Coronary artery (tissue), 2 donors: ENCODE results near the gene TUBB6.
A peak's percentile ranks its signal among the peaks of the same experiment; 100 is the strongest.

ENCODE experiments used
- DNase-seq: peaks from one replicate; pipeline ENCODE4 v3.0.0-alpha.2; 2017; ENCODE audit warnings: low spot score
- H3K27ac ChIP-seq, 2 donors: fragments of 200-600 bp; sonication (generic); one replicate each; pipeline ENCODE4 v1.5.1; 2016 to 2019
- H3K4me3 ChIP-seq: fragments of 200-600 bp; sonication (generic); 2 replicates; pipeline ENCODE4 v1.5.1; 2016; ENCODE audit warnings: mild to moderate bottlenecking, moderate library complexity
- TF ChIP-seq, protein P1 (sequence below): fragments of 200-600 bp; sonication (generic); IDR thresholded peaks from one replicate; pipeline ENCODE4 v1.5.1; 2019; ENCODE audit warnings: antibody characterized with exemption

The TUBB6 gene

DNA sequence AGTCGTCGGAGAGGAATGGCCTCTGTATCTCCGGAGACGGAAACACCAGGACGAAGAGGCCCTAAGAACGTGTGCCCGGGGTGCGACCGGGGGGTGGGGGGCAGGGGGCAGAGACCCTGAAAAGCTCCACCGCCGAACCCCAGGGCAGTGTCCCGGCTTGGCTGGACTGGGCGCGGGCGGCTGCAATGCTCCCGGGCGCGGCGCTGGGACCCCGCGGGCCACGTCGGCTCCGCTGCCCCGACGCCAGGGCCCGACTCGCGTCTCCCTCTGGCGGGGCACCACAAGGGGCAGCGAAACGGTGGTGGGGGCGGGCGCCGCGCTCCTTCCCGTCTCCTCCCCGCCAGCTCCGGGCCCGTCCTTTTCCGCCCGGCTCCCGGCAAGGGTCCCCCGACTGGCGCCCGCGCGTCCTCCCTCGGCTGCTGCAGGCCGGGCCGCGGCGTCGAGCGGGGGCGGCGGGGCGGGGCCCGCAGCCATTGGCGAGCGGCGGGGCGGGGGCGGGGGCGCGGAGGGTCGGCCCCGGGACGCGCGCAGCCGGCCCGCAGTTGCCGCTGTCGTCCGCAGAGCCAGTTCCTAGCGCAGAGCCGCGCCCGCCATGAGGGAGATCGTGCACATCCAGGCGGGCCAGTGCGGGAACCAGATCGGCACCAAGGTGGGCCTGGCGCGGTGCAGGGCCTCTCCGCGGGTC lies at the start of gene TUBB6:
Gene TUBB6 (plus strand): TSS at position 541 of the 685 bp plus-strand sequence. CDS start 52 bp downstream, at position 593.
- TF ChIP-seq, protein P1, sequence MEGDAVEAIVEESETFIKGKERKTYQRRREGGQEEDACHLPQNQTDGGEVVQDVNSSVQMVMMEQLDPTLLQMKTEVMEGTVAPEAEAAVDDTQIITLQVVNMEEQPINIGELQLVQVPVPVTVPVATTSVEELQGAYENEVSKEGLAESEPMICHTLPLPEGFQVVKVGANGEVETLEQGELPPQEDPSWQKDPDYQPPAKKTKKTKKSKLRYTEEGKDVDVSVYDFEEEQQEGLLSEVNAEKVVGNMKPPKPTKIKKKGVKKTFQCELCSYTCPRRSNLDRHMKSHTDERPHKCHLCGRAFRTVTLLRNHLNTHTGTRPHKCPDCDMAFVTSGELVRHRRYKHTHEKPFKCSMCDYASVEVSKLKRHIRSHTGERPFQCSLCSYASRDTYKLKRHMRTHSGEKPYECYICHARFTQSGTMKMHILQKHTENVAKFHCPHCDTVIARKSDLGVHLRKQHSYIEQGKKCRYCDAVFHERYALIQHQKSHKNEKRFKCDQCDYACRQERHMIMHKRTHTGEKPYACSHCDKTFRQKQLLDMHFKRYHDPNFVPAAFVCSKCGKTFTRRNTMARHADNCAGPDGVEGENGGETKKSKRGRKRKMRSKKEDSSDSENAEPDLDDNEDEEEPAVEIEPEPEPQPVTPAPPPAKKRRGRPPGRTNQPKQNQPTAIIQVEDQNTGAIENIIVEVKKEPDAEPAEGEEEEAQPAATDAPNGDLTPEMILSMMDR: no peak
- peak within 1 kb of the TSS; percentile 95 for H3K4me3 ChIP-seq
- peak; percentile 89 for DNase-seq
- H3K27ac ChIP-seq: peak within 1 kb of the TSS; percentile 99

DNA sequence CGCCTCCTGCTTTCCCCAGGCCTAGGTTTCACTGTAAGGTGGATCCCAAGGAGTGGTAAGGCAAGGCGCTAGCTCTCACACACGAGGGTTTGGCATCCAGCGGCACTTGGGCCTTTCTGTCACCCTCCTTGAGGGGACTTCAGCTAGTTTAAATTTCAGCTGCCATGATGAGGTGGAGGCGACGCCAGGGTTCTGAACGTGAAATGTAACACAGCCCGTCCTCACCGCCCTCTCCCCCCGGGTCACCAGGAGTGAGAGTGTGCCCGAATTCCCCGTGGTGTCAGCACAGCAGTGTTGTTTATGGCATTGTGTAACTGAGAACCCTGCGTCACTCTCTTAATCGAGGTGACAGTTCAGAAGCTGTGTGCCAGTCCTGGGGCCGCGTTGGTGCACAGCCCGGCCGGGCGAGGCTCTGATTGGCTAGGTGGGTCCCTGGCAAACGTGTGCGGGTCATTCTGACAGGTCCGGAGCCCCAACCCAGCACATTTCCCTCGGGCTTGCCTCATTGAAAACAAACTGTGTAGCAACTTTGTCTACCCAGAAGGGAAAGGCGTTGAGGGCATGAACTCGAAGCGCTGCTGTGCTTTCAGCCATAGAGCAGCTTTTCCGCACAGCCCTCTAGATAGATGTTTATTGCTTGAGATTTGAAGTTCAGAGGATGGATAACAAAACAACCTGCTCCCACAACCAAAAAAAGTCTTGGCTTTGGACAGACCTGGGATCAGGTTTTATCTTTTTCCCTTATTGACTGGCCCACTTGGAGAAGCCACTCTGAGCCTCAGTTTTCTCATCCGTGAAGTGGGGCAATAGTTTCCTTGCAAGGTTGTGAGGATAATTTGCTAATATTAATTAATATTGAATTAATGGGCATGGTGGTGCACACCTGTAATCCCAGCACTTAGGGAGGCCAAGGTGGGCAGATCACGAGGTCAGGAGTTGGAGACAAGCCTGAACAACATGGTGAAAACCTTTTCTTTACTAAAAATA lies 49.0 kb upstream of the TUBB6 start:
- H3K4me3 ChIP-seq: no peak overlapping the region
- no peak for DNase-seq
- no peak overlapping the region for H3K27ac ChIP-seq
- TF ChIP-seq, protein P1: no peak

DNA sequence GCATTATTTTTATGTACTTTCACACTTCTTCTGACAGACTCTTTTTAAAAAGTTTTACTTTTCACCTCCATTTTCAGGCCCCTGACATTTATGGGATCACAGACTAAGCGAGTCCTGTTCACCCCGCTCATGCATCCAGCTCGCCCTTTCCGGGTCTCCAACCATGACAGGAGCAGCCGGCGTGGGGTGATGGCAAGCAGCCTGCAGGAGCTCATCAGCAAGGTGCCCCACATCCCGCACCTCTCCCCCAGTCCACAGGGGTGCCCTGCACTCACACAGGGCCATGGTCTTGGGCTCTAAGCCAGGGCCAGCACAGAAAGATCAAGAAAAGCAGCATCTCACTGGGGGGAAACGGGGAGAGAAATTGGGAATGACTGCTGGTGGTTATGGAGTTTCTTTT lies 45.3 kb upstream of the TUBB6 start:
- TF ChIP-seq, protein P1: no peak
- DNase-seq: no peak

DNA sequence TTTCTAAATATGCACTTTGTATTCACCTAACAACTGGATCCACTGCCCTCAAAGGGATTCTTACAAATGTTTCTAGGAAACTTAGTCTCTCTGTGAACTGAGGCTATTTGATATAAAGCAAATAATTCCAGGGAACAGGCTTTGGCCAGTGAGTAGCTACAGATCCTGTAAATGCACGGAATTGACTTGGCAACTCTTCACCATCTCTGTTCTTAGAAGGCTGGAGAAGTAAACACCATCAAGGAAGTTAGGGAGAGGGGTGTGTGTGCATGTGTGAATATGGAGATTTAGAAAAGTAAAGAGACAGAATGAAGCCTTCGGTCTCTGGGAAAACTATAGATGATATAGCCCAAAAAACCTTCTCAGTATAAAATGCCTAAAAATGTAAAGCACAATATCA lies 43.2 kb upstream of the TUBB6 start:
- TF ChIP-seq, protein P1: no peak
- DNase-seq: no peak
- Histone ChIP-seq H3K4me3 (no peak overlapping the region), H3K27ac (no peak overlapping the region)

More for the DNA sequence above, 45.3 kb upstream of the TUBB6 start:
- H3K4me3 ChIP-seq: no peak overlapping the region
- H3K27ac ChIP-seq: no peak overlapping the region

DNA sequence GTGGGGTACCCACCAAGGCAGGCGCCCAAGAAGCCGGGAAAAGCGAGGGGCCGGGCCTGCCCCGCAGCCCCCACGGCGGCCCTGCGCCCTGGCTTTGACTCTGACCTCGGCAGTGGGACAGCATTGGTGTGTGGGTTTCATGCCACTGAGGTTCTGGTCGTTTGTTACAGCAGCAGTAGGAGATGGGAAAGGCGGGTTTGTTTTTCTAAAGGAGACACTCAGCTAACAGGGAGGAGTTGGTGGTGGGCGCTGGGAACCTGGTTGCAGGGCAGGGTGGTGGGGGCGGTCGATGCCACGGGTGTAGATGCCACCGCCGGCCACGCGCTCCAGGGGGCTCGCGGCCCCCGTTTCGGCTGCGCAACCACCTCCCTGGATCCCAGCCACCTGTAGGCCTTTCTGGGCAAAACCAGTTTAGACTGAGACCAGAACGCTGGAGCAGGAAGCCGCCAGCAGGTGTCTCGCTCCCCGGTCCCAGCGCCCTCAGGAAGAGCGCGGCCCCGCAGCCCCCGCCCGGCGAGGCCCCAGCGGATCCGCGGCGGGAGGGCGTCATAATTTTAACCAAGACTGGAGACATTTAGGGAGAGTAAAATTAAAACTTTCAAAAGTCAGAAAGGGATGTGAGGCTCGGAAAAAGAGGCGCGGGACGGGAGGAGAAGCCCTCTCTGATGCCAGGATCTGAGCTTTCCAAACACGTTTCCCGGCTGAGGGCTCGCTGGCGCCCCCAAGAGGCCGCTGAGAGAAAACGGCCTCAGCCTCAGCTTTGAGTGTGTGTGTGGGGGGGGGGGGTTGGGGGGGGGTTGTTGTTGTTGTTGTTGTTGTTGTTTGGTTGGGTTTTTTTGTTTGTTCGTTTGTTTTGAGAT lies 36.4 kb upstream of the TUBB6 start:
- TF ChIP-seq, protein P1: peak; percentile 64
- DNase-seq: peak; percentile 83
- peak overlapping the region; percentile 65 to 68 for H3K27ac ChIP-seq
- peak overlapping the region; percentile 66 for H3K4me3 ChIP-seq

DNA sequence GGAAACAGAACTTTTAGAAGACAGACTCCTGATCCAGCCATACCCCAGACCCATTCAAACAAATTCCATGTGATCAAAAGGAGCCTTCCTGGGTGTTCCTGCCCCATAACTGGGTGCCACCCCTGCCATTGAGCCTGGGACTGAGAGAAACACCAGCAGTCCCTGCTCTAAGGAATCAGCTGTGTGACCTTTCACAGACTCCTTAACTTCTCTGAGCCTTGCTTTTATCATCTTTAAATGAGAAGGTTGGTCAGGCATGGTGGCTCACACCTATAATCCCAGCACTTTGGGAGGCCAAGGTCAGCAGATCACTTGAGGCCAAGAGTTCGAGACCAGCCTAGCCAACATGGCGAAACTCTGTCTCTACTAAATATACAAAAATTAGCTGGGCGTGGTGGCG lies 33.2 kb upstream of the TUBB6 start:
- Histone ChIP-seq H3K27ac (no peak overlapping the region), H3K4me3 (no peak overlapping the region)
- TF ChIP-seq, protein P1: no peak
- no peak for DNase-seq
